DND-41 (cell line): ENCODE results near the gene KRTAP10-9.

ENCODE experiments used
- EZH2 ChIP-seq: IDR thresholded peaks from 3 replicates; pipeline ENCODE4 v1.6.1; 2012; ENCODE audit warnings: borderline replicate concordance, low read depth, mild to moderate bottlenecking, moderate library complexity, low read length, inconsistent platforms; ENCODE audit not compliant: severe bottlenecking
- TF ChIP-seq, protein P1 (sequence below): IDR thresholded peaks from 2 replicates; pipeline ENCODE4 v1.5.1; 2012; ENCODE audit warnings: borderline replicate concordance, low read length, moderate library complexity, mild to moderate bottlenecking; ENCODE audit not compliant: poor library complexity, severe bottlenecking; ENCODE audit errors: extremely low read depth

DNA sequence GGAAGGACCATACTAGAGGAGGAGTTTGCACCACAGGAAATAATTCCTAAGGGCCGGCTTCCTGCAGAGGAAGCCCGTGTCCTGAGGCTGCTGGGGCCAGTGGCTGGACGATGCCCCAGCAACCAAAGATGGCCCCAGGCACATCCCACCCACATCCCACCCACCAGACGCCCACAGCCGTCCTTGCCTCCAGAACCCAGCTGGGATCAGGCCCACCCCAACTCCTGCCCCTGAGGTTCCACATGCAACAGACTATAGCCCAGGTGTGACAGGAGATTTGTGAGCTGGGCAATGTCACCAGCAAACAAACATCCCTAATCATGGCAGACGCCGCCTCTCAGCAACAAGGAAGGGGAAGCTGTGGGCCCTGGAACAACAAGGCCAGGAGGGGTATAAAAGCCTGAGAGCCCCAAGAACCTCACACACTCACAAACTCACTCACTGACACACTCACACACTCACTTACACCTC, at the start of gene KRTAP10-9:
- no peak for TF ChIP-seq EZH2
- TF ChIP-seq, protein P1, sequence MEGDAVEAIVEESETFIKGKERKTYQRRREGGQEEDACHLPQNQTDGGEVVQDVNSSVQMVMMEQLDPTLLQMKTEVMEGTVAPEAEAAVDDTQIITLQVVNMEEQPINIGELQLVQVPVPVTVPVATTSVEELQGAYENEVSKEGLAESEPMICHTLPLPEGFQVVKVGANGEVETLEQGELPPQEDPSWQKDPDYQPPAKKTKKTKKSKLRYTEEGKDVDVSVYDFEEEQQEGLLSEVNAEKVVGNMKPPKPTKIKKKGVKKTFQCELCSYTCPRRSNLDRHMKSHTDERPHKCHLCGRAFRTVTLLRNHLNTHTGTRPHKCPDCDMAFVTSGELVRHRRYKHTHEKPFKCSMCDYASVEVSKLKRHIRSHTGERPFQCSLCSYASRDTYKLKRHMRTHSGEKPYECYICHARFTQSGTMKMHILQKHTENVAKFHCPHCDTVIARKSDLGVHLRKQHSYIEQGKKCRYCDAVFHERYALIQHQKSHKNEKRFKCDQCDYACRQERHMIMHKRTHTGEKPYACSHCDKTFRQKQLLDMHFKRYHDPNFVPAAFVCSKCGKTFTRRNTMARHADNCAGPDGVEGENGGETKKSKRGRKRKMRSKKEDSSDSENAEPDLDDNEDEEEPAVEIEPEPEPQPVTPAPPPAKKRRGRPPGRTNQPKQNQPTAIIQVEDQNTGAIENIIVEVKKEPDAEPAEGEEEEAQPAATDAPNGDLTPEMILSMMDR, result no peak
